Measurements from ENCODE around the gene TIGAR.
A peak's percentile ranks its signal among the peaks of the same experiment; 100 is the strongest.

Gene TIGAR

DNA sequence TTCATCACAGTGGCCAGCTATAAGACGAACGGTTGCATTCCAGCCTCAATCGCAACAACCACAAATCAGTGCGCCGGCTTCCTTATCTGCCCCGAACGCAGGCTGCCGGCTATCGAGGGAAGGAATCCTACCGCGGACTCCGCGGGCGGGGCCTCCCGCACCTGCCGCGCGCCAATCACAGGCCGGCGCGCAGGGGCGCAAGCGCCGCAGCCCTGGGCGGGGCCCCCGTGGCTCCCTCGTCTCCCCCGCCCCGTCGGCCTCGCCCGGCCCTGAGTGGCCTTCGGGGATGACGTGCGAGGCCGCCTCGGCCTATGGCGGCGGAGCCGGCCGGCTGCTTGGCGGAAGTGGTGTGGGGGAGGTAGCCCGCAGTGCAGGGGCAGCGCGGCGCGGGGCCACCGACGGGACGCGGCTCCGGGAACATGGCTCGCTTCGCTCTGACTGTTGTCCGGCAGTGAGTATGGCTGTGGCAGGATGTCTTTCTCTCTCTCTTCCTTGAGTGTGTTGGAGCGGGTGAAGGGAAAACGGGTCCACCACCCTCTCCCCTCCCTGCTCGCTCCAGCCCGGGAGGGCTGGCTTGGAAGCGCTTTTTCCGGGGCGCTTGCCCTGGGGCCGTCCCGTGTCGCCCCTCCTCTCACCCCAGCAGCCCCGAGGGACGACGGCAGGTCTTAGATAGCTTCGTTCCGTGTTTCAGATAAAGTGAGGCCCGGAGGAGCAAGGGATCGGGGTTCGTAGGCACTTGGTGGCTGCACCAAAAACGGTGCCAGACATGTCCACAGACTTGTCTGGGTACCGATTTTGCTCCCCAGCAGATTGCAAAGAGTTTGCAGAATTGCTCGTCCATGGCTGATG, at the start of gene TIGAR:
TSS of gene TIGAR (plus strand) at position 361 of the 849 bp plus-strand sequence. CDS start at position 420, 59 bp downstream.
- DNase-seq: peak; percentile 74 to 94

DNA sequence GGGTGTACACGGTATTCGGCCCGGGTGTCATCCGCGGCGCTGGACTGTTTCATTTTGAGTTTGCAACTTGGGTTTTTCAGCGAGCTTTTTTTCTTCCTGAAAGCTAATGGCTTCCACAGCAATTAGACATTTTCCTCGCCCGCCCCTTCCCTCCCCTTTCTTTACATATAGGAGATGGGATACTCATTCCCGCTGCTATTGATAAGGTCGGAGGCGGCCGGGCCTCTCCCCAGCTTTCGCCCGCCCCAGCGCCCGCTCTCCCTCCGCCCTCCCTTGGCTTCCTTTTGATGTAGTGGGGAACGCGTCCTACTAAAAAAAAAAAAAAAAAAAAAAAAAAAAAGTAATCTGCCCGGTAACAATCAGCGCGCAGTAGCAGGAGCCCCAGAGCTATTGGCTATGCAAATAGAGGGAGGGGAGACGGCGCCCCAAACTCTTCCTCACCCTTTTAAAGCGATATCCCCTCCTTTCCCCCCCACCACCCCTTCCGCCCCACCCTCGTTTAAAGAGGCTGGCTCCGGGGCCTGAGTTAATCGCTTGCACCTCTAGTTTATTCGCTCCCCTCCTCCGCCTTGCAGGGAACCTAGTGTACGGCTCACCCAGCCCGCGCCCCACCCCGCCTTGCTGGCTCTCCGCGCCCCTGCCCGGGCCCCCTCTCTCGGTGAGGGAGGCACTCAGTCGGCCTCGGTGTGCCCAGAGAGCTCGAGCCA, 49.1 kb upstream of the TIGAR start:
- DNase-seq: peak; percentile 61 to 75

DNA sequence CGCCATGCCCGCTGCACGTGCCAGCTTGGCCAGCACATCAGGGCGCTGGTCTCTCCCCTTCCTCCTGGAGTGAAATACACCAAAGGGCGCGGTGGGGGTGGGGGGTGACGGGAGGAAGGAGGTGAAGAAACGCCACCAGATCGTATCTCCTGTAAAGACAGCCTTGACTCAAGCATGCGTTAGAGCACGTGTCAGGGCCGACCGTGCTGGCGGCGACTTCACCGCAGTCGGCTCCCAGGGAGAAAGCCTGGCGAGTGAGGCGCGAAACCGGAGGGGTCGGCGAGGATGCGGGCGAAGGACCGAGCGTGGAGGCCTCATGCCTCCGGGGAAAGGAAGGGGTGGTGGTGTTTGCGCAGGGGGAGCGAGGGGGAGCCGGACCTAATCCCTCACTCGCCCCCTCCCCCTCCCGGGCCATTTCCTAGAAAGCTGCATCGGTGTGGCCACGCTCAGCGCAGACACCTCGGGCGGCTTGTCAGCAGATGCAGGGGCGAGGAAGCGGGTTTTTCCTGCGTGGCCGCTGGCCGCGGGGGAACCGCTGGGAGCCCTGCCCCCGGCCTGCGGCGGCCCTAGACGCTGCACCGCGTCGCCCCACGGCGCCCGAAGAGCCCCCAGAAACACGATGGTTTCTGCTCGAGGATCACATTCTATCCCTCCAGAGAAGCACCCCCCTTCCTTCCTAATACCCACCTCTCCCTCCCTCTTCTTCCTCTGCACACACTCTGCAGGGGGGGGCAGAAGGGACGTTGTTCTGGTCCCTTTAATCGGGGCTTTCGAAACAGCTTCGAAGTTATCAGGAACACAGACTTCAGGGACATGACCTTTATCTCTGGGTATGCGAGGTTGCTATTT, 48.4 kb upstream of the TIGAR start:
- DNase-seq: no peak

DNA sequence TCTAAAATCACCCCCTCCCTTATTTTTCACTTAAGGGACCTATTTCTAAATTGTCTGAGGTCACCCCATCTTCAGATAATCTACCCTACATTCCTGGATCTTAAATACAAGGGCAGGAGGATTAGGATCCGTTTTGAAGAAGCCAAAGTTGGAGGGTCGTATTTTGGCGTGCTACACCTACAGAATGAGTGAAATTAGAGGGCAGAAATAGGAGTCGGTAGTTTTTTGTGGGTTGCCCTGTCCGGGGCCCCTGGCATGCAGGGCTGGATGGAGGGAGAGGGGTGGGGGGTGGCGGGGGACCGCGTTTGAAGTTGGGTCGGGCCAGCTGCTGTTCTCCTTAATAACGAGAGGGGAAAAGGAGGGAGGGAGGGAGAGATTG, 47.8 kb upstream of the TIGAR start:
- no peak for DNase-seq

DNA sequence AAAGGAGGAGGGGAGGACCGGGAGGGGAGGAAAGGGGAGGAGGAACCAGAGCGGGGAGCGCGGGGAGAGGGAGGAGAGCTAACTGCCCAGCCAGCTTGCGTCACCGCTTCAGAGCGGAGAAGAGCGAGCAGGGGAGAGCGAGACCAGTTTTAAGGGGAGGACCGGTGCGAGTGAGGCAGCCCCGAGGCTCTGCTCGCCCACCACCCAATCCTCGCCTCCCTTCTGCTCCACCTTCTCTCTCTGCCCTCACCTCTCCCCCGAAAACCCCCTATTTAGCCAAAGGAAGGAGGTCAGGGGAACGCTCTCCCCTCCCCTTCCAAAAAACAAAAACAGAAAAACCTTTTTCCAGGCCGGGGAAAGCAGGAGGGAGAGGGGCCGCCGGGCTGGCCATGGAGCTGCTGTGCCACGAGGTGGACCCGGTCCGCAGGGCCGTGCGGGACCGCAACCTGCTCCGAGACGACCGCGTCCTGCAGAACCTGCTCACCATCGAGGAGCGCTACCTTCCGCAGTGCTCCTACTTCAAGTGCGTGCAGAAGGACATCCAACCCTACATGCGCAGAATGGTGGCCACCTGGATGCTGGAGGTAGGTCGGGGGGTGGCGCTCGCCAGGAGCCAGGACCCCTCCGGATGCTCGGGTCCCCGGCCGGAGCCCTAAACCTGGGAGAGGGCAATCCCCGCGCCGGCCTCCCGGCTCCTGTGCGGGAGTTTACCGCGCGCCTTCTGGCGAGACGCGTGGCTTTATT, 47.2 kb upstream of the TIGAR start, which contains the start of gene CCND2:
TSS of gene CCND2 (plus strand) at position 111 of the 744 bp plus-strand sequence. CDS start at position 390, 279 bp downstream.
- peak; percentile 34 to 50 for DNase-seq

DNA sequence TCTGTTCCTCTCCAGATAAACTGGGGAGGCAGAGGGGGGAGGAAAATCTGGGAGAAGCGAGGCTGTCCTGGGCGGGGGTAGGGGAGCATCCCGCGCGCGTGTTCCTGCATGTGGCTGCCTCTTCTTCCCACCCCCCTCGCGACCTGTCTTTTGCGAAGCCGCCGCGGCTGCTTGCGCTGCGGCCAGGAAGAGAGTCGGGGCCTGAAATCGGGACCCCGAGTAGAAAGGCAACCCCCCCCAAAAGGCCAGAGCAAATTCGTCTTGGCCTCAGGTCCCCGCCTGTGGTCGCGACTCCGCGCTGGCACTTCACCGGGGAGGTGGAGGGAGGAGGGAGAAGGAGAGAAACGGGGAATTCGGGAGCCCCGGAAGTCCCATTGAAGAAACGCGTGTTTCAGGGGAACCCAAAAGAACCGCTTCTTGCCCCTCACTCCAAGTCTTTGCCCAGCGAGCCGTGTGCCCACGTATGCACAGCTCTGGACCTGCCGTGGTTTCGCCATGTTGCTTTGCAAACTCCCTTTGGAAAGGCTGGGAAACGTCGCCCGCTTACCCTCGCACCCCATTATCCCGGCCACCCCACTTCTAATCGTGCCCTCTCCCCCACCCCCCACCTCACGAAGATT, 46.5 kb upstream of the TIGAR start:
- DNase-seq: no peak

DNA sequence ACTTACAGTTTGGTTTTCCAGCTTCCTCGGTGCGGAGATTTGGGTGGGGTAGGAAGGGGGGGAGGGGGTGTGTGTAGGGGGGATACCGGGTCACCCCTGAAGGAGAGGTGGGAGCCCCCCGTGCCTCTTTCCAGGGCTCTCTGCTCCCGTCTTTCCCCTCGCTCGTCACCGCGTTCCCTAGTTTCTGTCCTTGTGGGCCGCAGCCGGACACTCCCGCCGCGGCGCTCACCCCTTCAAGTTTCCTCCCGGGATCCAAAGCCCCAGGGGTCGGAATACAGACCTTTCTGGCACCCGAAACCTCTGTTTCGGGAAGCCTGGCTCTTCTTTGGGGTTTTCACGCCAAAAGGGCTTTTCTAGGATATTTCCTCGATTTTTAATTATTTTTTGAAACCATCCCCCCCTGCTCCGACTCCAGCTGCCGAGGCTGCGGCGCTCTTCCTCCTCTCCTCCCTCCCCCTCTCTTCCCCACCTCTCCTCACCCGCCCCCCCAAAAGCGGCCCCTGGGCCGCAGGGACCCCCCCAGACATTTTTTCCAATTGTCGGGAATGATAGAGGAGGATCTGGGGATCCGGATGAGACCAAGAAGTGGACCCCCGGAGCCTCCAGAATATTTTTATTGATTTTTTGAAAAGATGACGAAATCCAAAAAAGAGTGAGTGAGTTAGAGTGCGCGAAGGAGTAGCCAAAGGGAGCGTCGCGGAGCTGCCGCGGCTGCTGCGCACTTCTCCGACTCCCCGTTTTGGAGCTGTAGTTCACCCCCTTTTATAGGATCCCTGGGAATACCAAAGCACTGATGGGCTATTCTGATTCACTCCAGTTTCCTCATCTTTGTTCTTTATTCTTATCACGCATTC, 45.8 kb upstream of the TIGAR start:
- no peak for DNase-seq

GRCh38 chr12:4275870-4276301, 45.1 kb upstream of the TIGAR start:
- DNase-seq: no peak

- peak; percentile 71 to 76 for DNase-seq
Measured at GRCh38 chr12:4276524-4277204, 44.3 kb upstream of the TIGAR start.

- DNase-seq: no peak
Measured at GRCh38 chr12:4277205-4277543, 43.8 kb upstream of the TIGAR start.

DNA sequence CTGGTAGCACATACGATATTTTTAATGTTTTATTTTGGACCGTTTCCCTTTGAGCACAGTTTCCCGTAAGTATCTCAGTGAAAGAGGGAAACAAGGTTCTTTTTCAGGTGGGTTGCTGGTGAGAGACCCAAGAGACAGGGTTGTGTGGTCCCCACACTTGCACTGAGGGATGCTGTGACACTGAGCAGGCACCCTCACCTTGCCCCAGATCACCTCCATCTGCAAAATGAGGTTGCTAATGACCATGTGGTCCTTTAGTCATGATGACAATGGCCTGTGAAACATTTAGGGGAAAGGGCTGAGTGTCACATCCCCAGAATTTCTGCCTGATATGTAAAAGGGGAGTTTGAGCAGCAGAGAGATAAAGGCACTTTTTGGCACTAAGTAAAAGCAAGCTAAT, 43.2 kb upstream of the TIGAR start:
- no peak for DNase-seq

- DNase-seq: no peak
Measured at GRCh38 chr12:4278329-4279197, 42.5 kb upstream of the TIGAR start.

DNA sequence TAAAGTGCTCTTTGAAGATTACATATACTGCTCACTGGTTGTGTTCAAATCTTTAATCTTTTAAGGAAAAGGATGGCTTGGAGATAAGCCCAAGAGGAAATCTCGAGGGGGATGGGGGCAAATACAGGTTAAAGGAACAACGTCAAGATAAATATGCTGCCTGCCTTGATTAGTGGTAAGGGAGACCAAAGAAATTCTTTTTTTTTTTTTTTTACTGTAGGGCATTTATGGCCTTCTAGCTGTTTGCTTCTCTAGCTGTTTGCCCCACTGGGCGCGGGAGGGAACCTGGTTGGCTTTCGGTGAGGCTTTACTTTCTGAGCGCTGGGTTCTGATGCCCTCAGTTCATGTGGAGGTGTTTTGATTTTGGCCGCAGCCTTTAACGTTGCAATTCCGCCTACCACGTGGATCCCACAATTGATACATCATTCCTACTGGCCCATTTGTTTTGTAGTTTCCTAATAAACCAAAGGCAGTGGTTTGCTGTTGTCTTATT, 41.8 kb upstream of the TIGAR start:
- no peak for DNase-seq

GRCh38 chr12:4280351-4281163, 40.5 kb upstream of the TIGAR start:
- no peak for DNase-seq

DNA sequence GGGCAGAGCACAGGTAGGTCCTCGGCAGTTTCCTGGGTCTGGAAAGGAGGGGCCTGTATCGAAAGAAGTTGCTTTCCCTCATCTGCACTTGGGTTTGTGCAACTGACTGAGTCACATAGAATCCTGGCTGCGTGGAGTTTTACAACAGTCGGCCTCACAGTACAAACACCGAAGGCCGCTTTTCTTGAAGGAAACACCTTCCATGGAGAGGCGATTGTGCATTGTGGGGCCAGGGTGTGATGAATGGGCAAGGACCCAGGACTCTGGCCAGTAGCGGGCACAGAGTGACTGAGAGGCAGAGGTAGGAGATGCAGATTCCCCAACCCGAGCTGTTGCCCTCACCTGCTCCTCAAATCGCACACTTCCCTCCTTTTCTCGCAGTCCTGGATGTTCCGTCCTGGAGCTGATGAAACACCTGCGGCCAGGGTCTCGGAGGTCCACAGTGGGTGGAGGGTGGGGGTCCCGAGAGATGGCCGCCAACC, 39.8 kb upstream of the TIGAR start:
- no peak for DNase-seq

GRCh38 chr12:4282103-4282891, 38.7 kb upstream of the TIGAR start:
- DNase-seq: no peak

DNA sequence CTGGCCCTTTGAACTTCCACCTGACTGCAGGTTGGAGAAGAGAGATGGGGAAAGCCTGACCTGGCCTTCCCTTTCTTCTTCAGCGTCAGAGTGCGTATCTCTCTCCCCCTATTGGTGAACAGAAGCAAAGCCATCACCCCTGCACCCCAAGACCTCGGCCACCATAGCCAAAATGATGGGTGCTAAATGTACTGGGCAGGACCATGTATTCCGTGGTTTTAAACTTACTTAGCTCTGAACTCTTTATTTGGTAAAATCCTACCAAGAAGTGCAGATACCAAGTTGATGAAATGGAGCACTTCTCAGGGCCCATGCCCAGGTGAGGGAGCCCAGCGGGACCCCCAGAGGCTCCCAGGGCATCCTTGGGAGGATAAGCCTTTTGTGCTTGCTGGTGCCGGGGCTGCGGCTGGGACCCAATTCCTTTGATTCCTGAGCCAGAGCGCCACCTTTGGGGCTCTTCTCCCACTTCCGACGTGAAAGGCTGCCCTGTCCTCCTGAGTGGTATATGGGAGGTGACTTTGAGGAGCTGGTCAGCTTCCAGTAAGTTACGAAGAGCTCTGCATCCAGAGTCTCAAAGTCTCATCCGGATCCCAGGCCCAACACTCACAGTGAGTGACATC, 38.0 kb upstream of the TIGAR start:
- DNase-seq: no peak

All from SW 1271 (cell line).